Skeletal muscle tissue (tissue), 4 donors: ENCODE data around the gene CACNA1I. TPM values are rescaled to one million over a fixed set of nuclear protein-coding genes. Genes with fewer than 3 reads are reported as not detected.

Experiments
- H3K27ac ChIP-seq: one replicate; pipeline ENCODE4 v1.7.0; 2013; ENCODE audit warnings: mild to moderate bottlenecking, low read depth, low read length, inconsistent platforms
- H3K27me3 ChIP-seq, 3 donors: one replicate each; pipeline ENCODE4 v1.7.0; 2013; ENCODE audit warnings: low read length in 3 of 3; ENCODE audit not compliant: control insufficient read depth in 3 of 3, insufficient read depth in 3 of 3
- H3K36me3 ChIP-seq, 3 donors: one replicate each; pipeline ENCODE4 v1.7.0; 2013; ENCODE audit warnings: low read length in 3 of 3; ENCODE audit not compliant: control insufficient read depth in 3 of 3, insufficient read depth in 3 of 3
- H3K4me1 ChIP-seq, 3 donors: one replicate each; pipeline ENCODE4 v1.7.0; 2013; ENCODE audit warnings: low read length in 3 of 3, mild to moderate bottlenecking in 3 of 3; ENCODE audit not compliant: control insufficient read depth in 3 of 3, insufficient read depth in 3 of 3
- H3K4me3 ChIP-seq, 3 donors: one replicate each; pipeline ENCODE4 v1.7.0; 2013; ENCODE audit warnings: low read length in 3 of 3
- H3K9ac ChIP-seq, 3 donors: one replicate each; pipeline ENCODE4 v1.7.0; 2013; ENCODE audit warnings: low read length in 3 of 3, mild to moderate bottlenecking in 3 of 3, moderate library complexity in 2 of 3, low read depth in 1 of 3
- H3K9me3 ChIP-seq, 3 donors: one replicate each; pipeline ENCODE4 v1.7.0; 2013; ENCODE audit warnings: low read length in 3 of 3; ENCODE audit not compliant: control insufficient read depth in 3 of 3
- total RNA-seq: library from RNA; depleted of rRNA; stranded (reverse); fragments of >200 nt; gene quantifications from one replicate; pipeline ENCODE4 v1.2.3, GENCODE V29; 2014
- donor health status: Osteomylitis.

The CACNA1I gene
- total RNA-seq, 1 donor from 2014 or later = not detected

DNA sequence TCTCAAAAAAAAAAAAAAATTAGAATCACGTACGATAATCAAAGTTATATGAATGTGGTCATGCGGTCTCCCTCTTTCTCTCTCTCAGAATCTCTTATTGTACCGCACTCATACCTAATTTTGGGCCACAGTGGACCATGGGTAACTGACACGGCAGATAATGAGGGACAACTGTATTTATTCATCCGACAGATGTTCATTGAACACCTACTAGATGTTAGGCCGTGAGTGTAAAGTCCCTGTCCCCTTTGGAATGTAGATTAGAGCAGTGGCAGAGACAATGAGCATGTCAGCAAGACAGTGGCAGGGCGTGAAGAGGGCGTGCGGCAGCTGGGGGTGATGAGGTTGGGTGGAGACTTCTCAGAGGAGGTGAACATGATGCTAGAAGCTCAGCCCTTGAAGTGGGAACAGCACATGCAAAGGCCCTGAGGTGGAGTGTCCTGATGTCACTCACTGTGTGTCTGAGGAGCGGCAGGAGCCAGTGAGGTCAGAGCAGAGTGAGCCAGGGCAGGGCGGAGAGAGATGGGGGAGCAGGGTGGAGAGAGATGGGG lies 25.1 kb downstream of the CACNA1I start:
- H3K27me3 ChIP-seq = peaks cover 46 to 59% (median 52%) of the 10 kb centered on the region in 3 donors

DNA sequence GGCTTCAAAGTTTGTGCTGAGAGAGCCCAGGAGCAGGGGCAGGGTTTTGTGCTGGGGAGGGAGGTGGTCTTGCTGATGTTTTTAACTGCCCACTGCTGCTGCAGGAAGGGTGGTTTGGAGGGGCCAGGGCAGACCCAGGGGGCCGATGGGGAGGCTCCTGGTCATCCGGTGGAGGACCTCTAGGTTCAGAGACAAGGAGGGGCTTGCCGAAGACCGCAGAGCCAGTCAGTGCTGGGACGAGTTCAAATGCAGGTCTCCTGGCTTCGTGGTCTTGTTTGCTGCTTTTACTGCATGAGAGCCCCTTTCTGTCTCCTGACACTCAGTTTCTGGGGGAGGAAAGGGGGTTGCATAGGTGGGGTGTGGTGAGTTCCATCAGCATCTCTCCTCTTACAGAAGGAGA lies 26.0 kb downstream of the CACNA1I start:
- Histone ChIP-seq H3K36me3 (no peaks in the 10 kb centered on the region), H3K9me3 (no peaks in the 10 kb centered on the region), H3K4me1 (peaks cover 0 to 4% (median 0%) of the 10 kb centered on the region in 3 donors), H3K9ac (no peak overlapping the region), H3K4me3 (no peak overlapping the region), H3K27me3 (peaks cover 55 to 66% (median 59%) of the 10 kb centered on the region in 3 donors), H3K27ac (no peak overlapping the region)

More for the DNA sequence above, 25.1 kb downstream of the CACNA1I start:
- Histone ChIP-seq H3K36me3 (no peaks in the 10 kb centered on the region), H3K4me3 (no peak overlapping the region), H3K9ac (no peak overlapping the region), H3K27ac (no peak overlapping the region), H3K9me3 (no peaks in the 10 kb centered on the region), H3K4me1 (peaks cover 0 to 4% (median 0%) of the 10 kb centered on the region in 3 donors)

DNA sequence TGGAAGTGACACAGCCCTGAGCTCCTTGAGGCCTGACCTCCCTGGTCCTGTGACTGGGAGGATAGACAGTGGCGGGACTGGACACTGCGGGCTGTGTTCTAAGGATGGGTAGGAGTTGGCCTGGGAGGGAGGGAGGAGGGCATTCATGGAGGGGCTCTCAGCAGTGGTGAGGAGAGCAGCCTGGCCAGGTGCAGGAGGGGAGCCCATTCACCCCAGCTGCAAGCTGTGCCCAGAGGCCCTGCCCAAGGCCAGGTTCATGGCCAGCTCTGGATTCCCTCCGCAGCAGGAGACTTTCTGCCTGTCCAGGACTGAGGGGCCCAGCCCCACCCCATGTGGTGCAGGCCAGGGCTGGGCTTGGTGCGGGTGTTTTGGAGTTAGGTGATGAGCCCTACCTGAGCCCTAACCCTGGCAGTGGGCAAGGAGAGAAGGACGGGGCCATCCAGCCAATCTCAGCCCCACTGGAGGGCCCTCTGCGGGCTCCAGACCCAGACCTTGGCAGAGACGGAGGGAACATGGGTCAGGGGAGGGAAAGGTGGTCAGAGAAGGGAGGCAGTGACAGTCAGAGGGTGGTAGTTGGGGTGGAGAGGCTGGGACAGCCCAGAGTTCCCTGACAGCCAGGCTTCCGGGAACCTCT lies 26.8 kb downstream of the CACNA1I start:
- H3K9me3 ChIP-seq = no peaks in the 10 kb centered on the region
- H3K4me3 ChIP-seq = no peak overlapping the region
- H3K9ac ChIP-seq = no peak overlapping the region
- H3K36me3 ChIP-seq = no peaks in the 10 kb centered on the region
- H3K27me3 ChIP-seq = peaks cover 52 to 60% (median 59%) of the 10 kb centered on the region in 3 donors
- peaks cover 0 to 4% (median 0%) of the 10 kb centered on the region in 3 donors for H3K4me1 ChIP-seq
- H3K27ac ChIP-seq = no peak overlapping the region

DNA sequence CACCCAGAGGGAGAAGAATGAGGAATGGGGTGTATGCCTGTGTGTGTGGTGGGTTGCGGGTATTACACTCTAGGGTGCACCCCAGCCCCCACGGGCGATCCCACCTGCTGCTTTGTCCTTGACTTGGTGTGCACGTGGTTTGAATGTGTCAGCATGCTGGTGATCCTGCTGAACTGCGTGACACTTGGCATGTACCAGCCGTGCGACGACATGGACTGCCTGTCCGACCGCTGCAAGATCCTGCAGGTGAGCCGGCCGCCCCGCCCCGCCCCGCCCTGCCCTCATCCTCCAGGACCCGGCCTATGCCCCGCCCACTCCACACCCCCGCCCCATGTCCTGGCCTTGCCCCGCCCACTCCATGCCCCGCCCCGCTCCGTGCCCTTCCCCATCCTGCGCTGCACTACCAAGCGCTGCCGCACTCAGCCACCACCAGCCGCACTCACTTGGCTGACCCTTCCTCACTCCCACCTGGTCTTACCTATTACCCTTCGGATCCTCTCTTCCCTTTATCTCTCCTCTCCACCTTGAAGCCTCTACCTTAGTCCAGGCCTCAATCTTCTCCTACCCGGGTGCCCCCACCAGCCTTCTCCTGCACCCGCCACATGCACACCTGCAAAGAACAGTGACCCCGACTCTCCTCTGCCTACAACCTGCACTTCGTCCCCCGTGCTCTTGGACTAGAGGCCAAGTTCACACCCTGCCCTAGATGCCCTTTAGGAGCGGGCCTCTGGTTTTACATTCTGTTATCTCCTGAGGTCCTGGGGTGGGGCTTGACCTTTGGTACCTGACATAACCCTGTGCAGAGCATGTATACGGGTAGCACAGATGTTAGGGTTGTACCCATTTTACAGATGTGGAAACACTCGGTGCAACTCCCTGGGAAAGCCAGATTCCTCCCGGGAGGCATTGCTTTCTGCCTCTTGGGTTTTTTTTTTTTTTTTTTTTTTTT lies 27.7 kb downstream of the CACNA1I start:
- Histone ChIP-seq H3K27me3 (peaks cover 43 to 51% (median 49%) of the 10 kb centered on the region in 3 donors), H3K27ac (no peak overlapping the region), H3K4me1 (no peaks in the 10 kb centered on the region), H3K4me3 (no peak overlapping the region), H3K9ac (no peak overlapping the region), H3K9me3 (peaks cover 0 to 4% (median 0%) of the 10 kb centered on the region in 3 donors), H3K36me3 (no peaks in the 10 kb centered on the region)

DNA sequence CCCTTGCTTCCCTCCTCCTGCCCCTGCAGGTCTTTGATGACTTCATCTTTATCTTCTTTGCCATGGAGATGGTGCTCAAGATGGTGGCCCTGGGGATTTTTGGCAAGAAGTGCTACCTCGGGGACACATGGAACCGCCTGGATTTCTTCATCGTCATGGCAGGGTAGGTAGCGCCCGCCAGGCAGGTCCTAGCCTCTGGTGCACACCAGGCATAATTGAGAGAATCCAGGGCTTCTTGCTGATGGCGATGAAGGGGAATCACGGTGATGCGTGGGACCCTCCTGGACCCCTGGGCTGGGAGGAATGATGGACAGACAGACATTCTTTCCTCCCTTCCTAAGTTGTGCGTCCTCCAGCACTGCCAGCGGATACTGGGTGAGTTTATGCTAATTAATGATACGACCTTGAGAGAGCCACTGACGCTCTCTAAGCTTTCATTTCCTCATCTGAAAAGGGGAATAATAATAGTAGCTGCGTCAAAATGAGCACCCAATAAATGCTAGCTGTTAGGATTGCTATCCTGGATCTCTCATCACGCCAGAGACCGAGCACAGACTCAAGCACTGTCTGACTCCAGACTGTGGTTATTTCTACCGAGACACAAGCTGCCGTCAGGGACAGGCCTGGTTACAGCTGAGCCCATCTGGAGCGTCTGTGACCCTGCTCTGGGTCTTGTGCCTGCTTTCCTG lies 30.1 kb downstream of the CACNA1I start:
- Histone ChIP-seq H3K9me3 (peaks cover 0 to 6% (median 4%) of the 10 kb centered on the region in 3 donors), H3K27me3 (peaks cover 38 to 41% (median 39%) of the 10 kb centered on the region in 3 donors), H3K4me3 (no peak overlapping the region), H3K36me3 (no peaks in the 10 kb centered on the region), H3K27ac (no peak overlapping the region), H3K4me1 (no peaks in the 10 kb centered on the region), H3K9ac (no peak overlapping the region)

DNA sequence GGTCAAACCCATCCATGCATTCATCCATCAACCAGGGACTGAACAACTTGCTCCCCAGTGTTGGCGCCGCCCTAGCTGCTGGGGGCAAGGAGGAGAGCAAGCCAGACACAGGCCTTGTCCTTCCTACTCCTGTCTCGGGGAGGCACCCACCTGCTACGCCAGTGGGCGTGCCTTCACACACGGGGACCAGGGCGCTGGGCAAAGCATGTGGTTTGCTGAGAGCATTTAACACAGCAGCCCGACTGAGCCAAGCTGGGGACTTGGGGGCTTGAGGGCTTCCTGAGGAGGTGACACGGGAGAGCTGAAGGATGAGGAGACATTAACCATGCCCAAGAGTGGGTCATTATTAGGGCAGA lies 30.6 kb downstream of the CACNA1I start:
- Histone ChIP-seq H3K27me3 (peaks cover 36 to 47% (median 39%) of the 10 kb centered on the region in 3 donors), H3K27ac (no peak overlapping the region), H3K4me3 (no peak overlapping the region), H3K36me3 (no peaks in the 10 kb centered on the region), H3K9ac (no peak overlapping the region), H3K4me1 (no peaks in the 10 kb centered on the region), H3K9me3 (peaks cover 0 to 6% (median 4%) of the 10 kb centered on the region in 3 donors)

DNA sequence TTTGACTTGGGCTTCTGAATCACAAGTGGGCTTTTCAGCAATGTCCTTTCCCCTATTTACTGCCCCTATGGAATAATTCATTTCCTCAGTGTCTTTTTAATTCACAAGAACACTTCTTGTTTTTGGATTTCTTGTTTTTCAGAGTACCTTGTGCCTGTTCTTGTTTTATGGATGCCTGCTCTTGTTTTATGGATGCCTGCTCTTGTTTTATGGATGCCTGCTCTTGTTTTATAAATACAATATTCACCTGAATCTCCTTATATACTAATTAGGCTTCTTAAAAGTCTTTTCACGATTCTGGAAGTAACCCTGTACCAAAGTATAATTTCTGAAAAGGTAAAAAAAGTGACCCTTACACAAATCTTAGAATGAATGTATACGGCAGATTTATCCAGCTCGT lies 32.8 kb downstream of the CACNA1I start:
- no peaks in the 10 kb centered on the region for H3K36me3 ChIP-seq
- H3K9me3 ChIP-seq = peaks cover 0 to 6% (median 4%) of the 10 kb centered on the region in 3 donors
- H3K4me3 ChIP-seq = no peak overlapping the region
- no peaks in the 10 kb centered on the region for H3K4me1 ChIP-seq
- H3K27me3 ChIP-seq = peaks cover 26 to 32% (median 30%) of the 10 kb centered on the region in 3 donors
- H3K27ac ChIP-seq = no peak overlapping the region
- H3K9ac ChIP-seq = no peak overlapping the region

DNA sequence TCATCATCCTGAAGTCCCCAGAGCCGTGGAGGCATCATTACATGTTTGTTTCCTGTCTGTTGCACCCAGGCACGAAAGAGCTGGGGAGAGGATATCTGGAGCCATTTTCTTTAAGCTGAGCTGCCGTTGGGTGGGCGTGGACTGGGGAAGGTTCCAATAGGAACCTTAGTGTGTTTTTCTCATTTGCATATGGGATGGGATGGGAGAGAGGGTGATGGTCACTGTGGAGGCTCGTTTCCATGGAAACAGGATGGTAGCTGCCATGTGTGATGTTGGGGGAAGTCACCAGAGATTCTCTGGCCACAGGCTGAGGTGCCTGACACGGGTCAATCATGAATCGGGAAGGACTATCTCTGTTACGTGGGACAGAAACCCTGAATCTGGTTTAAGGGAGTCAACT lies 39.7 kb downstream of the CACNA1I start:
- Histone ChIP-seq H3K27me3 (peaks cover 26 to 38% (median 30%) of the 10 kb centered on the region in 3 donors), H3K27ac (no peak overlapping the region), H3K4me1 (no peaks in the 10 kb centered on the region), H3K4me3 (no peak overlapping the region), H3K9me3 (peaks cover 0 to 5% (median 0%) of the 10 kb centered on the region in 3 donors), H3K36me3 (no peaks in the 10 kb centered on the region), H3K9ac (no peak overlapping the region)

DNA sequence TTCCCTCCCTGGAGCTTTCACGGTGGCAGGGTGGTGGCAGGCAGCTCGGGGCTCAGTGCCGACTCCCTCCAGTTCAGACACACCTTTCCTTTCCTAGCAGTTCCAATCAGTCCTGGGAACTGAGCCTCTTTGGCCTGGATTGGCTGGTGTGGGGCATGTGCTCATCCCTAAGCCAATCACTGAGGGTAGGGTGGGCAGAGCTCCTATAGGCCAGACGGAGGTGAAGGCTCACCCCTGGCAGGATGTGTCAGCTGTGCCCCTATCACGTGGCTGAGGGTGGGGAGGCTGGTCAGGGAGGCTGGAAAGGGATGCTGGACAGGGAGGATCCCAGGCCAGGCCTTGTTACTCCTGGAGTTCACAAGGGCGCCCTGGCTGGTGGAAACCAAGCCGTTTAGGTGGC lies 40.2 kb downstream of the CACNA1I start:
- Histone ChIP-seq H3K27ac (no peak overlapping the region), H3K4me1 (no peaks in the 10 kb centered on the region), H3K9ac (no peak overlapping the region), H3K4me3 (no peak overlapping the region), H3K9me3 (peaks cover 0 to 5% (median 0%) of the 10 kb centered on the region in 3 donors), H3K27me3 (peaks cover 29 to 38% (median 29%) of the 10 kb centered on the region in 3 donors), H3K36me3 (no peaks in the 10 kb centered on the region)
